ENCODE measurements around the gene PRIM1.

DNA sequence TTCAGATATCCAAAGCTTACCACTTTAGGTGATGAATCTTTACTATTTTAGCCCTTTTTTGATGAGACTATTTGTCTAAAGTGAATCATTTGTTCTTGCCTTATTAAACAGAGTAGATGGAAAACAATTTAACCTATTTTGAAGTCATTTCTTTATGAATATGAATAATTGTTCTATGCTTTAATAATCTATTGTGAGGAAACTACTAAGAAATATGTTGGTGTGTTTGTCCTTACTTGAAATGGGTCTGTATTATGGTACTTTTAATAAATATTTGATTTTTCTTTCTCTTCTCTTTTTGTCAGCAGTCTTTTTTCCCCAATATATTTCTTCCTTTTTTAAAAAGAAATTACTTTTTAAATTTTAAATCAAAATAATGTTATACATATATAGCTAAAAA is 35.4 kb upstream of the PRIM1 start:
- TF ChIP-seq, protein P1, sequence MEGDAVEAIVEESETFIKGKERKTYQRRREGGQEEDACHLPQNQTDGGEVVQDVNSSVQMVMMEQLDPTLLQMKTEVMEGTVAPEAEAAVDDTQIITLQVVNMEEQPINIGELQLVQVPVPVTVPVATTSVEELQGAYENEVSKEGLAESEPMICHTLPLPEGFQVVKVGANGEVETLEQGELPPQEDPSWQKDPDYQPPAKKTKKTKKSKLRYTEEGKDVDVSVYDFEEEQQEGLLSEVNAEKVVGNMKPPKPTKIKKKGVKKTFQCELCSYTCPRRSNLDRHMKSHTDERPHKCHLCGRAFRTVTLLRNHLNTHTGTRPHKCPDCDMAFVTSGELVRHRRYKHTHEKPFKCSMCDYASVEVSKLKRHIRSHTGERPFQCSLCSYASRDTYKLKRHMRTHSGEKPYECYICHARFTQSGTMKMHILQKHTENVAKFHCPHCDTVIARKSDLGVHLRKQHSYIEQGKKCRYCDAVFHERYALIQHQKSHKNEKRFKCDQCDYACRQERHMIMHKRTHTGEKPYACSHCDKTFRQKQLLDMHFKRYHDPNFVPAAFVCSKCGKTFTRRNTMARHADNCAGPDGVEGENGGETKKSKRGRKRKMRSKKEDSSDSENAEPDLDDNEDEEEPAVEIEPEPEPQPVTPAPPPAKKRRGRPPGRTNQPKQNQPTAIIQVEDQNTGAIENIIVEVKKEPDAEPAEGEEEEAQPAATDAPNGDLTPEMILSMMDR (IDR thresholded peaks at IDR 0.05), result no peak
- TF ChIP-seq POLR2A (IDR thresholded peaks at IDR 0.05), result no peak
